HG03108 (cell line): Measurements from ENCODE around the gene DNASE1.

ENCODE experiments used
- ATAC-seq: cut with Tn5 transposase; IDR thresholded peaks from one replicate; pipeline ENCODE4 v1.9.1; 2021; ENCODE audit warnings: moderate library complexity; ENCODE audit not compliant: unreplicated experiment

DNASE1 gene

DNA sequence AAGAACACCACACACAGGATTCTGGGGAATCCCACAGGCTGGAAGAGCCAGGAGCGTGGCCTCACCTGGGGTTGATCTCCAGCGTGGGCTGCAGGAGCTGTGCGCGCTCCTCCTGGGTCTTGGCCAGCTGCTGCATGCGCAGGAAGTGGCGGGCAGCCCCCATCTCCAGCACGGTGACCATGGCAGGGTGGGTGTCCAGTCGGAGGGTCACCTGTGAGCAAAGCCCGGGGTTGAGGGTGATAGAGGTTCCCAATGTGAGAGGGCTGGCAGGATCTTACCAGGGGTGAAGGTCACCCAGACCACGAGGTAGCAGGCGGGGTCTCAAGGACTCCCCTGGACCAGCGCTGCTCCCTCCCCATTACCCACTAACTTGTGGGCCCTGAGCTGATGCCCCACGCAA is 7.4 kb downstream of the DNASE1 start:
- ATAC-seq, result no peak

GRCh38 chr16:3662601-3663000 is 8.1 kb downstream of the DNASE1 start:
- no peak for ATAC-seq

DNA sequence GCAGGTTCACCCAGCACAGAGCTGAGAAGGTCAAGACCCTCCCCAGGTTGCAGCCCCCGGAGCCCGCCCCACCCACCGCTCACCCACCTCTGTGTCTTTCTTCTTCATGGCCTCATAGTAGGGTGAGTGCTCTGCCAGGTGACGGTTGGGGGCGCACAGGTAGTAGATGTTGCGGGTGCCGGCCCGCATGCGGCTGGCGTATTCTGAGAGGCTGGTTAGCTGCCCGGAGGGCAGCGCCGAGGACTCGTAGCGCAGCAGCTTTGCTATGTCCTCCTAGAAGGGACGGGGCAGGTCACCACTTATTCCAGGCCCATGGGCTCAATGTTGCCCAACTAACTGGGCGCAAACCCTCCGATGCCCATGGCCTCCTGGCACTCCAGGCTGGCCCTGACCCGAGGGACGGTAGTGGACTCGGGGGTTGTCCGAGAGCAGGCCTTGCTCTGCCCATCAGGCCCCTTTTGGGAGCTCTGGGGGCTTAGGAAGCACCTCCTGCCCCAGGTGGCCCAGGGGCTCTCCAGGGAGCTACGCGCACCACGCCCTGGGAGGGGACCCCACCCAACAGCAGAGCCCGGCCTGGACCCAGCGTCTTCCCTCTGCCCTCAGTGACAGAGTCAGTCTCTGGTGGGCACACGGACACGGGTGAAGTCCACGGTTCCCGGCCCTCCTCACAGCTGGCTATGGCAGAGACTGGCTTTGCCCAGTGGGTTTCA is 9.9 kb downstream of the DNASE1 start:
- ATAC-seq, result no peak

DNA sequence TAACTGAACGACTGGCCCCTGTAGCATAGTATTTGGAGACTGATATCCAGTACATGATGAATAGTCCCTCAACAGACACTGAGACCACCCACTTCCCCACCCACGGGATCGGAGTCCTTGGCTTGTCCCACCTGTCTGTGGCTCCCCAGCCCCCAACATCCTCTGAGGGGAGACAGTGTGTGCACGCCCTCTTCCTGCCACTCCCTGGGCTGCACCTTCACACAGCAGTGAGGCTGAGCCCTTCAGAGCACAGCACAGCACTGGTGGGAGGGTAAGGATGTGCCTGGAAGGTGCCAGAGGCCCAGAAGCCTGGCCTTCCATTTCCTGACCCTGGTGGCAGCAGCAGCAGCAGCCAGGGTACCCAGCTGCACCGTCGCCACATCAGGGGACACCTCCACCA is 11.0 kb downstream of the DNASE1 start:
- ATAC-seq, result no peak

GRCh38 chr16:3668626-3669025 is 14.1 kb downstream of the DNASE1 start:
- no peak for ATAC-seq

- no peak for ATAC-seq
These were observed 14.6 kb downstream of the DNASE1 start for GRCh38 chr16:3669082-3669481.

- ATAC-seq, result no peak
These were observed 16.2 kb downstream of the DNASE1 start for GRCh38 chr16:3670711-3671110.

- ATAC-seq, result no peak
These were observed 16.9 kb downstream of the DNASE1 start for GRCh38 chr16:3671424-3671823.

- ATAC-seq, result no peak
These were observed 18.1 kb downstream of the DNASE1 start for GRCh38 chr16:3672571-3673041.

DNA sequence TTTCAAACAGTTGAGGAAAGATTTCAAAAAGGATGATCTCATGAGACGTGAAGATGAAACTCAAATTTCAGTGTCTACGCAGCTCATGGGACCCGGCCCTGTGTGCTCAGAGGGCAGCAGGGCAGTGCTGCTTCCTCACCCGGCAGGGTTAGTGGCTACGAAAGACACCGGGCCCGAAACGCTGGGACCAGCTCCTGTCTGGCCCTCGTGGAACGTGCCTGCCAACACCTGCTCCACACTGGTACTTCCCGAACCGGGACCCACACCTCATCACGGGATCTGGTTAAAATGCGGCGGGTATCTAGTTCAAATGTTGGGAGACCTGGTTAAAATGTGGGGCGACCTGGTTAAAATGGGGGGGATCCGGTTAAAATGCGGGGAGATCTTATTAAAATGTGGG is 18.7 kb downstream of the DNASE1 start:
- no peak for ATAC-seq

DNA sequence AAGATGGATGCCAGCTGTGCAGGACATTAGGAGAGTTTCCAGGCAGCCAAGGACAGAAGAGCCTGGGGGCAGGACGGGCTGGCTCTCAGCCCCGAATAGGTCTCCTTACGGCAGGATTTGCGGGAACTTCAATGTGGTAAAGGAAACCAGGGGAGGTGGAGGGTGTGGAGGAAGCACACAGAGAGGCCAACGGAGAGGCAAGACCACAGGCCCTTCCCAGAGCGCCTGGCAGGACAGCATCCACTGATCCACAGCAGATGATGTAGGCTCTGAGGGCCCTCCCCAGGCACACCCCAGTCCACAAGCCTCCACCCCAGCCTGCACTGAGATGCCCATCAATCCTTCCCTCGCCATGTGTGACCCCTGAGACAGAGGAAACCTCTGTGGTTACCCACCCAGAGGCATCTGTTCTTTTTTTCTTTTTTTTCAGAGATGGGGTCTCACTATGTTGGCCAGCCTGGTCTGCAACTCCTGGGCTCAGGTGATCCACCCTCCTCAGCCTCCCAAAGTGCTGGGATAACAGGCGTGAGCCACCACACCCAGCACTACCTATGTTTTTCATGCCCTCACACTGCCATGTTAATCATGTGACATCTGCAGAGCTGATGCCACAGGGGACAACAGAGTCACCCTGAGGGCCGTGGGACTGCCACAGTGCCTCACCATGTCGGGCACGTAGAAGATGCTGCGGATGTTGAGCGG is 19.3 kb downstream of the DNASE1 start:
- ATAC-seq, result no peak

DNA sequence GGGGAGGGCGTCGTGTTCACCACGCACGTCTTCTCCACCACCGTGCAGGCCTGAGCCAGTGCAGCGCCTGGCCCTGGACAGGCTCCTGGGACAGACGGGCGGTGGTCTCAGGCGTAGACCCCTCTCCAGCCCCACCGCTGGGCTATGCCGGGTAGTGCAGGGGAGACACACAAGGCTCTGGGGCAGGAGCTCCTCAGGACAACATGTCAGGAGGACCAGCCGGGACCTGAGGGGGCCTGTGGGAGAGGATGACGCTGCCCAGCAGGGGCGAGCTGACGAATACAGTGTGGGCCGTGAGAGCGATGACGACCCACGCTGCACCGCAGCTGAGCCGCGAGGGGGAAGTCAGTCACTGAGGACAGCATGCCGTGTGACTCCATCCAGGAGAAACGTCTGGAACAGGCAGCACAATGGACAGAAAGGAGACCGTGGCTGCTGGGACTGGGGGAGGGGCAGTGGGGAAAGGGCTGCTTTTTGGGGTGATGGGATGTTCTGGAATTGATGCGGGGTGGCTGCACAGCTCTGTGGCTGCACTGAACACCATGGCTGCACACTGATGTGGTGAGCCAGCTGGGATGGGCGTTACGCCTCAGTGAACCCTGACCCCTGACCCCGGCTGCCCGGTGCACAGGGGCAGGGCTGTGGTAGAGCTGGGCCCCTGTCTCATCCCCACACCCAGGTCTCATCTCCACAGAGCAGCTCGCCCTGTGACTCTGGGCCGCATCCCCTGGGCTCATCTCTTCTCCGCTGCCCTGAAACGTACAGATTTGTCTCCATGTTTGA is 20.2 kb downstream of the DNASE1 start:
- ATAC-seq, result no peak

GRCh38 chr16:3675601-3676130 is 21.2 kb downstream of the DNASE1 start:
- no peak for ATAC-seq

- ATAC-seq, result no peak
These were observed 23.5 kb downstream of the DNASE1 start for GRCh38 chr16:3677994-3678393.

DNA sequence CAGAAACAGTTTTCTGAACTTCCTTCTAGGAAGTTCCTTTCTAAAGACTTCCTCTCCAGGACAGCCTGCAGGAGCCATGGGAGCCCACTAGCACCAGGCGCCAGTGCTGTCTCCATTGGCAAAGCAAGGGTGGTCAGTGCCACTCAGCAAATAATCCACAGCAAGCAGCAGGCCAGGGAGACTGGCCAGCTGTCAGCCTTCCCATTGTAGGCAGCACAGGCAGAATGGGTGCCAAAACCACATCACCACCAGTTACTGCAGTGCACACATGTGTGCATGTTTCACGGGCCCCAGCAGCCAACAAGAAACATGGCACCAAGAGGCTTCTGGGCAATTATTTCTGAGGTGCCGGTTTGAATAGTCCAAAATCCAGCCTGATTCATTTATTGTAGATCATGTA is 26.7 kb downstream of the DNASE1 start:
- ATAC-seq, result no peak

DNA sequence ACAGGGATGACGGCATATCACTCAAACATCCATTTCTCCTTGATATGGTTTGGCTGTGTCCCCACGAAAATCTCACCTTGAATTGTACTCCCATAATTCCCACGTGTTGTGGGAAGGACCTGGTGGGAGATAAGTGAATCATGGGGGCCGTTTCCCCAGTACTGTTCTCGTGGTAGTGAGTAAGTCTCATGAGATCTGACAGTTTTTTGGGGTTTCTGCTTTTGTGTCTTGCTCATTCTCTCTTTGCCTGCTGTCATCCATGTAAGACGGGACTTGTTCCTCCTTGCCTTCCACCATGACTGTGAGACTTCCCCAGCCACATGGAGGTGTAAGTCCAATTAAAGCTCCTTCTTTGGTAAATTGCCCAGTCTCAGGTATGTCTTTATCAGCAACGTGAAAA is 32.5 kb downstream of the DNASE1 start:
- no peak for ATAC-seq

GRCh38 chr16:3687792-3688191 is 33.3 kb downstream of the DNASE1 start:
- ATAC-seq, result no peak

- no peak for ATAC-seq
These were observed 35.2 kb downstream of the DNASE1 start for GRCh38 chr16:3689731-3690130.

DNA sequence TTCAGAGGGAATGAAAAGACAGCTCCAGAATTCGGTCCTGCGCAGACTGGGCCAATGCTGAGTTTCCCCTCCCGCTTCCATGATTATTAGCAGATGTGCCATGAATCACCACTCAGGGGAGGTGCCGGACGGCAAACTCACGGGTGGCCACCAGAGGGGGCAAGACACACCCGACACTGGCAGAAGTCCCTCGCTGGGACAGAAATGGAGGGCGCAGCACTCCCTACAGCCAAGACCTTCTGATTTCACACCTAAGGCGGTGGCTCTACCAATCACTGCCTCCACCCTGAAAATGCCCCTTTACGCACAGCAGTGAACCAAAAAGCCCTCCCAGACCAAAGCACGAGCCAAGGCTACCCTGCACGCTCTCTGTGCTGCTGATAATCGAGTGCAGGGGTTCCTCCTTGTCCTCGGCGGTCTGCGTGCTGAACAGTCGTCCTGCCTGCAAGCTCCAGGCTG is 36.0 kb downstream of the DNASE1 start:
- peak; percentile 85 for ATAC-seq

DNA sequence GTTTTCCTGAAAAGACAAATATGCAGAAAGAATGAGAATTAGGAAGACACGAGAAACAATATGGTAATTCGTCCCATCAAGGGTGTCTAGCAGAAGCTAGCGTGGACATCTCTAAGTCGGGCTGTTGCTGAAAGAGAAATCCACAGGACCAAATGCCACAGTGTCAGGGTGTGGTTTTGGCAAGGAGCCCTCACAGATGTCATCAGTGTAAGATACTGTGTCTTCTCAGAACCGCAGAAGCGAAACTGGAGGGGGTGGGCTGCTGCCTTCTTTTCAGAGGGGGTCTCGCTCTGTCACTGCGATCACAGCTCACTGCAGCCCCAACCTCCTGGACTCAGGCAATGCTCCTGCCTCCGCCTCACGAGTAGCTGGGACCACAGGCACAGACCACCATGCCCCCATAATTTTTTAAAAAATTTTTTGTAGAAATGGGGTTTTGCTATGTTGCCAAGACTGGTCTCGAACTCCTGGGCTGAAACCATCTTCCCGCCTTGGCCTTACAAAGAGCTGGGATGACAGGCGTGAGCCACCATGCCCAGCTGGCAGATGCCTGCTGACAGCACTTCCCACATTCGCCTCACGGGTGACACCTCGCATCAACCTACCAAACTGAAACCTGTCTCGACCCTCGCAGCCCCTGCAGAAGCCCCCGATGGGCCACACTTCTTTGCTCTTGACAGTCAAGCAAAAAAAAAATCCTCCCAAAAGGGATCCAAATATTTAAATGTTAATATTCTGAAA is 36.7 kb downstream of the DNASE1 start:
- ATAC-seq, result no peak

GRCh38 chr16:3691761-3692160 is 37.3 kb downstream of the DNASE1 start:
- no peak for ATAC-seq
